Activated gamma-delta T cell treated with anti-CD3 and anti-CD28 coated beads, Interleukin-2, amount 50 U/mL, for 16 hours (primary cell): ENCODE data around the gene FMOD.
A peak's percentile ranks its signal among the peaks of the same experiment; 100 is the strongest.
"Not testable (repeated sequence)": the region's sequence is repeated elsewhere in the genome, so short reads cannot be mapped to it uniquely, and the experiment has no call there.

Source experiments
- DNase-seq: peaks from one replicate; pipeline ENCODE4 v3.0.0-alpha.2; 2020; ENCODE audit warnings: low read depth

FMOD gene

DNA sequence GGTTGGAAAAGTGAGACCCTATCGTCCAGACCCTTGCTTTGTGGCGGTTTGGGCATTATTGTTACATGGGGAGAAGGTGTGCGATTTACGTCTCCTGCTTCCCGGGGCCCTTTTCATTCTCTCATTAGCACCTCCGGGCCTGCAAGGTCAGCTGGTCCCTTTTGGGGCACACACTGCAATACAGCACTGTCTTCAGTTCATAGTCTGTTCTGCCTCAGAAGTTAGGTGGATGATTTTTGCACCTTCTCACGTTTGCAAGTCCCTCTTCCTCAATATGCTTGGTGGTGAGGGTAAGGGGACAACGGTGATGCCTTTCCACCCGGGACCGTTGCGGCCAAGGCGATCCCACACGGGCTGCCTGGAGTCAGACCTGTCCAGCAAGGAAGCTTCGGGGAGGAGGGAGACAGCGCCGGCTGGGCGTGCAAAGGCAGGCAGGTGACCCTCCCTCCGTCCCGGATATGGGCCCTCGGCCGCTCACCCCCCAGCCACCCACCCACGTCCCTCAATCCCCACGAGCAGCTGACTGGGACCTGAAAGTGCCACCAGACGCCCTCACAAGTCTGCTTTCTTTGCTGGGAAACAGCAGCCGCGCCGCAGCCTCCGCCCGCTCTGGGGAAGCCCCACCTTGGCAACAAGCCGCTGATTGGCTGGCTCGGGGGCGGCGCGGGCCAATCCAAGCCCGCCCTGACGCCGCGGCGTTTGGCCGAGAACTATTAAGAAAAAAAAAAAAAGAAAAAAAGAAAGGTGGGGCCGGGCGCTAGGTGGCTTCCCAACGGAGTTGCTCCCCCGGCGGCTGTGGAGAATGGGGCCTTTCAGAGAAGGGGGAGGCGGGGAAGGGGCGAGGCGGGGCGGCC is 23.9 kb downstream of the FMOD start:
- DNase-seq: peak; percentile 91

DNA sequence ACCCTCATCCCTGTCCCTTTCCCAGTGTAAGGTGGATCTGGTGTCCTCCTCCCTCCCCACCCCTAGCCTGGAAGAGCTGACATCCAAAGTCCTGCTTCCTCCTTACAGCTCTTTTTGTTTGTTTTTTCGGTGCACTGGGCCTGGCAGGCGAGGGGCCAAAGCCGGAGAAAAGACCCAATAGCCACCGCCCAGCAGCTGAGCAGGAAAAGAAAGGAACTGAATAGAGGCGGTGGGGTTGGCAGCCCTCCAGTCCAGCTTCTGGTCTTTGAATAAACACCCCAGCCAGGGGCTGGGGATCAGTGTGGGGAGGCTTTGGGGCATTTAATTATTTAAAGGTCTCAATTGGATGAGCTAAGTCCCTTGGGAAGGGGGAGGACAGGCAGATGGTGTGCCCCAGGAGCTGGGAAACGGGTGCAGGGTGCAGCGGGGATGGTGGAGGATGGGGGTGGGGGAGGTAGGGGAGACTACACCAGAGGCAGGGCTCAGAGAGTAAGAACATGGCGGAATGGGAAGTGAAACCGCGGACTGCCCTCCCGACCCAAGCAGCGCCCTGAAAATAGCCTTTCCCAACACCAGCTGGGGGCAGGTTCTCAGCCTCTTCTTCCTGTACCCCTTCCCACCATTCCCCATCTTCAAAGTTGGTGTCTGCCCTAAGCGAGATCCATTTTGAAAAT is 25.4 kb downstream of the FMOD start:
- no peak for DNase-seq

DNA sequence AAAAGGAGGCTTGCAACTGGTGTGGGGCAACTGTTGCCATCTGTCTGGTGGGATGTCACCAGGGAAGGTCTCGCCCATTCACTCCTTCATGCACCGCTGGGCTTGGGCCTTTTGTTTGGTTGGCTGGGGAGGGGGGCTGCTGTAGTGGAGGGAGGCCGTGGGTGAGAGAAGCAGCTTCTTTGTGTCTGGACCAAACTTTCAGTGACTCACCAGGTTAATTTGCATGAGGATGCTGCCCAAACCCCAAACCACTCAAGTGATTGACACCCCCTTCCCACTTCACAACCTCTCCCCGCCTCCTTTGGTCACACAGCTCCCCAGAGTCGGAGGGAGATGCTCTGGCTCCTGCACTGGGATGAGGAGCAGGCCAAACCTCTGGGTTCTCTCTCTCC is 25.9 kb downstream of the FMOD start:
- peak; percentile 54 for DNase-seq

DNA sequence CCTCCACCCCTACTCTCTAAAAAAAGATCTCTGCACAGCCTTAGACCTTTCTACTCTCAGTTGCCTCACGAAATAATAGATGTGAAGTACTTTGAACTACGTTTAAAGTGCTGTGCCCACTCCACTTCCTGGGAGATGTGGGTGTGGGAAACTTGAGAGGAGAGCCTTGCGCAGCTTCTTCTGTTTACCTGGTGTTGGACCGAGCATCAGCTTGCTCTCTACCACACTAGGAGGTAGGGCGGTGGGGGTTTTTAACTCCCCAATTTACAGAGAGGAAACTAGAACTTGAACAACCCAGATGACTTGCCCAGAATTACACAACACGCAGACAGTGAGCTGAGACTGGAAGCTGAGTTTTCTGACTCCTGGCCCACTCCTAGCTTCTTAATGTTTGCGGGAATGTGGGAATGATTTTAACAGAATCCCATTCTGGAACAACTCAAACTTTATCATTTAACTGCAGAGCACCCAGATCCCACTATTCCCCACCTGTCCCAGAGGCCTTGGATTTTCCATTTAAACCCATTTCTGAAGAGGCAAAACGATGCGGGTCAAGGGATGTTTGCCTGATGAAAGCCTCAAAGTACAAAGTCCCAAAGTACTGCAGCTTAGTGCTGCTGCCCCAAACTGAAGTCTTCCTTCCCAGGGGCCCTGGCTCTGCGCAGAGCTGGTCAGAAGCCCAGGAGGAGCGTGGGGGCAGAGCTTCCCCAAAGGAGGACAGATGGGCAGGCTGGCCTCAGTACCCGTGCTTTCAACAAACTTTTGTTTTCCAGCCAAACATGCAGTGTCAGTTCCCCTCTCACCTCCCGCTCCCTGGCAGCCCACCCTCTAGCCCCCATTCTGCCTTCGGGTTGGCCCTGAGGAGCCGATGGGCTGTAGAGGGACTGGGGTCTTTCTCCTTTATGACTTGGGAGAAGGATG is 26.6 kb downstream of the FMOD start:
- DNase-seq: no peak

DNA sequence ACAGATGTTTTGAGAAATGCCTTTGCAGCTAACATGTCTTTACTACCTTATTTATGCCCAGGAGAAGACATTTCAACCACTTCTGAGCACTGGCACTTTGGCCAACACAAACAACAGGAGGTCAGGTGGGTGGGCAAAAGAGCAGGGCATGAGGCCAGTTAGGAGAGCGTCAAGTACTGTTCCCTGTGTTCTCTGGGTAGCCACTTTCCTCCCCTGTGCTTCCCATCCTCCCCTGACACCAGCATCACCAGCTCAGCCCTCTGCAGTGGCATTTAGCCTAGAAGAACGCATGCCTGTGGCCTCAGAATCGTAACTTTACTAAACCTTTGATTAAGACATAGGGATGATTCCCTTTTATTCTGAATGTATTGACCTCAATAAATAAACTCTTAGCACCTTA is 27.3 kb downstream of the FMOD start:
- DNase-seq: no peak

DNA sequence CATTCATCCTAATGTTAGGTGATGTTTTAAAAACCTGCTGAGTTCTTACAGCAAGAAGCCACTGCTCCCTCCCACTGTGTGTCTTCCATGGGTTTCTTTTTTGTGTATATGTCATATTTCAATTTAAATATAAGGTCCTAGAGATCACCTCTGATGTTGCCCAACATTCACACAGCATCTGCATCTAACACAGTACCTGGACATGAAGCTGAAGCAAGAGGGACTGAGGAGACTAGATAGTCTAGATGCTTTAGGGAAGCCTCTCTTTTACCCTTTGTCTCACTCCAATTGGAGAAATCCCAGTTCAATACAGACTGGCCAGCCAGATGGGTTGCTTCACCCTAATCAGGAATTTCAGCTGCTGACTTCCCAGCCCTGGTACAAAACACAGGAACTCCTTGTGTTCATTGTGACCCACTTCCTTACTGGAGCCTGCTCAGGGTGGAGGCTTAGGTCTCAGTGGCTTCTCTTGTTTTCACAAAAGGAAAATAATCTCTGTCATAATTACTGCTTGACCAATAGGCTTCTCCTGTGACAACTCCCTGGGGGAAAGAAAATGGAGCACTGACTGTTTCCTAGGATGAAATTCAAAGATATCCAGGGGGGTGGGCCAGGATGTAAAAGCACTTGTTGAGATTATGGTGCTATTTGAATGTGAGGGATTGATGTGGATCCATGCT is 28.3 kb downstream of the FMOD start:
- no peak for DNase-seq

DNA sequence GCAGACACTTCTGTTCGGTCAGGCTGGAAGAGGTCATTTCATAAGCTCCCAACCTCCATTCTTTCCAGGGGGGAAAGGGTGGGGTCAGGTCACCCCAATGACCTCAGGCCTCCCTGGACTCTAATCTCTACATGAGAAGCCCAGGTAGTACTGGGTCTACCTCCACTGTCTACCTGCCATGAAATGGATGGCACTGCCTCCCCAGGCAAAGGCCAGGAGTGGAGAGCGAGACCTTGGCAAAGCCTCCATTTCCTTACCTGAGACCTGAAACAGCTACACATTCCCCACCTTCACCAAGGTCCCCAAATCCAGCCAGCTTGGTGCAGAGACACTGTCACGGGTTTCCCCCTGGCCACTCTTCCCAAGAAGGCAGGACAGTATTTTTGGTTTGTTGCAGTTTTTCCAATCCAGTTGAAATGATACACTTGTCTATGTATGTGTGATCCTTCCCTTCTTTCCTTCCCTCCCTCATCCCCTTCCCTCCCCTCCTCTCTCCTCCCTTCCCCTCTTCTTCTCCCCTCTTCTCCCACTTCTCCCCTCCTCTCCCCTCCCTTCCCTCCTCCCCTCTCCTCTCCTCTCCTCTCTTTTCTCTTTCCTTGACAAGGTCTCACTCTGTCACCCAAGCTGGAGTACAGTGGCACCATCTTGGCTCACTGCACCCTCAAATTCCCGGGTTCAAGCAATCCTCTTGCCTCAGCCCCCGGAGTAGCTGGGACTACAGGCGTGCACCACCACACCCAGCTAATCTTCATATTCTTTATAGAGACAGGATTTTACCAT is 29.5 kb downstream of the FMOD start:
- DNase-seq: no peak

DNA sequence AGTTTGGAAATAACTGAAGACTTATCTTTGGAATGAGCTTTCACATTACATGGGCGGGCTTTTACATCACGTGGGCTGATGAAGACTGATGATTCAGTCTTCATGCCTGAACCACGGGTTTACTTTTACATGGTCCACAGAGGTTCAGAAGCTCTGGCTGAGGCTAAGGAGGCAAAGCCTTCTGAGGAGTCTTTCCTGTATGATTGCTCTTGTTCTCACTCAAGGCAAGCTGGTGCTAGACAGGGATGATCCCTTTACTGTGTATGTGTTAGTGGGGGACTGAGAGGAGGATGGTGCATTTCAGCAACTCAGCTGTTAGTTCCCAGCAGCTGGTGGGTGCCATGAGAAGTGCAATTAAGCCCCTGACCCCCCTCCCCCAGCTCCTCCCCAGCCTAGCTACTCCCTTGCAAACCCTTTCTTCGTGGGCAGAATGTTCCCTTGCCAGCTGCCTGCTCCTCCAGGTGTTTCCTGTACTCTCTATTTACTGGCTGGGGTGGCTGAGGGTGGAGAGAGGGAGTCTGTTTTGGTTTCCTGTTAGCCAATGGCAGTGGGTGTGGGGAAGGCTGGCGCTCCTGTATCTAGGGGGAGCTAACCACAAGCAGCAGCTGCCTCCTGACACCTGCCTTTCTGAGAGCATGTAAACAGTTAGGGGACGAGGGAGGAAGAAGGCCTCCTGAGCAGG is 30.2 kb downstream of the FMOD start:
- DNase-seq: peak; percentile 46

DNA sequence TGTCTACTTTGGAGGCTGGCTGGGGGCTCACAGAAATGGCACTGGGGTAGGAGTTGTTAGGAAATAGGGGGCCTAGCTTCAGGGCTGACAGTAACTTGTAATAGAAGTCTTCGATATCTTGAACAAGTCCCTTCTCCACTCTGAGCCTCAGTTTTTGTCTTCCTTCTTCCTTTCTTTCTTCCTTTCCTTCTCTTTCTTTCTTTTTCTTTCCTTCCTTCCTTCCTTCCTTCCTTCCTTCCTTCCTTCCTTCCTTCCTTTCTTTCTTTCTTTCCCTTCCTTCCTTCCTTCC is 32.7 kb downstream of the FMOD start:
- no peak for DNase-seq

DNA sequence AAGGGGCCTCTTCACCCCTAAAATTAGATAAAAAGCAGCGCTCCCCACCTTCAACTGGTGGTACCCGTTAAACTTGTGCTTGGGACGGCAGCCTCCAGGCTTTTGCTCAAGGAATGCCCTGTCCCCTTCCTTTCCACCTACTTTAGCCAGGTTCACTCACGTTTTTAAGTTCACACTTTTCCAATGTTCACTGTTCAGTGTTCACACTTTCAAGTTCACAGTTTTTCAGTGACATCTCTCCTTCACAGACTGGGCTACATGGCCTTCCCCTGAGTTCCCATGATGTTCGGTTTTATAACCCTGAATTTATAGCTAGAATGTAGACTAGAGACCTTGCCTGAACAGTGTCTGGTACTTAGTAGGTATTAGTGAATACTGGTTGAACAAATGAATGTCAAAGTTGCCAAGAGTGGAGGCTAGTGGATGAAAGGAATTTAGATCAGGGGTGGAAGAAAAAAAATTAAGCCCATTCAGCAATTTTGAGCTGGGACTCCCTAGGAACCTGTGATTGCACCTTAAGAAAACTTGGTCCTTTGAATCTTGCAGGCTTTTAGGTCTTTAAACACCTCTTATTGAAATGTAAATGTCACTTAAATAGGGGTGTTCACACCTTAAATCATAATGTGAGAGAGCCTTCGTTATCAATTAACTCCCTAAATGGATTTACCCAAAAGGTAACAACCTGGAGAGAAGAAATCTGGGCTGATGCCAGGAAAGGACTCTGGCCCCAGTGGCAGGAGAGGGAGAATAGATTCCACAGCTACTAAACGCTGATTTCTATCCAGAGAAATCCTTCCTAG is 33.3 kb downstream of the FMOD start:
- DNase-seq: no peak

DNA sequence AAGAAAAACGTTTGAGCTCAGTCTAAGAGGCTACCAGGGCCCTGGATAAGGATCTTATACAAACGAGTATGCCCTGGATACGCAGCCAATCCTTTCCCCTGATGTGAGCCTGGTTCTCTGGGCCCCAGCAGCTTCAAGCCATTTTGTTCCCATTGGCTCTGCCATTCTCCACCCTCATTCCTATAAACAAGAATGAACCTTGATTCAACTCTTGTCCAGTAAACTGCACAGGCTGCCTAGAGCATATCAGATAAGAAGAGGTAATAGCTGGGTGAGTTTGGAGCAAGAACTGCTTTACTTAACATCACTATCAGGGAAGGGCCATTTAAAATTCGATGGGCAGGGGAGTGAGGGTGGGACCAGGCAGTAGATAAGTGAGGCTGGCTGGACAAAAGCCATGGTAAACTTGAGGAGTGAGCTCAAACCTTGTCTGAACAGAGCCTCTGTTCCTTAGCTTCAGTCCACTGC is 34.3 kb downstream of the FMOD start:
- no peak for DNase-seq

DNA sequence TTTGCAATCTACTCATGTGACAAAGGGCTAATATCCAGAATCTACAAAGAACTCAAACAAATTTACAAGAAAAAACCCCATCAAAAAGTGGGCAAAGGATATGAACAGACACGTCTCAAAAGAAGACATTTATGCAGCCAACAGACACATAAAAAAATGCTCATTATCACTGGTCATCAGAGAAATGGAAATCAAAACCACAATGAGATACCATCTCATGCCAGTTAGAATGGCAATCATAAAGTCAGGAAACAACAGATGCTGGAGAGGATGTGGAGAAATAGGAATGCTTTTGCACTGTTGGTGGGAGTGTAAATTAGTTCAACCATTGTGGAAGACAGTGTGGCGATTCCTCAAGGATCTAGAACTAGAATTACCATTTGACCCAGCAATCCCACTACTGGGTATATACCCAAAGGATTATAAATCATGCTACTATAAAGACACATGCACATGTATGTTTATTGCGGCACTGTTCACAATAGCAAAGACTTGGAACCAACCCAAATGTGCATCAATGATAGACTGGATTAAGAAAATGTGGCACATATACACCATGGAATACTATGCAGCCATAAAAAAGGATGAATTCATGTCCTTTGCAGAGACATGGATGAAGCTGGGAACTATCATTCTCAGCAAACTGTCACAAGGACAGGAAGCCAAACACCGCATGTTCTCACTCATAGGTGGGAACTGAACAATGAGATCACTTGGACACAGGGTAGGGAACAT is 36.7 kb downstream of the FMOD start:
- not testable (repeated sequence) for DNase-seq

DNA sequence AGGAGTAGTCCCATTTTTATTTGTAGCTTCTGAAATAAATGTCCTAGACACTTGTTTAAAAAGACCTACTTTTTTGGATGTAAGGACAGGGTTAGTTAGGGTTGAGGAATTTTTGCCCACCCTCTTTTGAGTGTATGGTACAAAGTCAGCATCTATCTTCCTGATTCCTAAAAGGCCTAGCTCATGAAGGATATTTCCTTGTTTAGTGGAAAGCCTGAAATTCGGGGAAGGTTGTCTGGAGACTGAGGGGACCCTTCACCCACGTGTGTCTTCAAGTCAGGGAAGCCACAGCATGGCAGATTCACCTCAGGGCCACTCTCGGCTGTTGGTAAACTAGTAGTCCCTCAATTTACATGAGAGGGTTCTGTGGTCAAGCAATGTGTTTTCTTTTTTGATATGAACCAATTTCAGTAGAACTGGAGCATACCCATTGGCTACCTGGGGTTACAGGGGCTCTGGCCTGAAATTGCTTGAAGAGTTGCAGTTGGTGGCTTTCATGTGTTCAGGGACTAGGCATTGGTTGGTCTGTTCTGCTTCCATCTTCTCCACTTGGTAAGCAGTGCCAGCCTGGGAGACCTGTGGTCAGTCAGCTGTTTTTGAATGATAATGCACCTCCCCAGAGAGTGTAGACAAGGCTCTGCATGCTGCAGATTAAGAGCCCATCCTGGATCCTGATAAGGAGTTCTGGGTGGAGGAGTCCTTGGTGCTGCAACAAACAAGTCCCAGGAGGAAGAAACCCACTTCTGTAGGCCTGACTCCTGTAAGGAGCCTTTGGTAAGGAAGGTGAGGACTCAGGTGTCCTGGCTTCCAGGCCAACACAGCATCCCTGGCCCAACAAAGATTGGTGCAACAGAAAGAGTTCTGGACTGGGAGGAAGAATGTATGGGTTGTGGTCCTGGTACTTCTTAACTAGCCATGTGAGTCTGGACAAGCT is 39.3 kb downstream of the FMOD start:
- DNase-seq: no peak

DNA sequence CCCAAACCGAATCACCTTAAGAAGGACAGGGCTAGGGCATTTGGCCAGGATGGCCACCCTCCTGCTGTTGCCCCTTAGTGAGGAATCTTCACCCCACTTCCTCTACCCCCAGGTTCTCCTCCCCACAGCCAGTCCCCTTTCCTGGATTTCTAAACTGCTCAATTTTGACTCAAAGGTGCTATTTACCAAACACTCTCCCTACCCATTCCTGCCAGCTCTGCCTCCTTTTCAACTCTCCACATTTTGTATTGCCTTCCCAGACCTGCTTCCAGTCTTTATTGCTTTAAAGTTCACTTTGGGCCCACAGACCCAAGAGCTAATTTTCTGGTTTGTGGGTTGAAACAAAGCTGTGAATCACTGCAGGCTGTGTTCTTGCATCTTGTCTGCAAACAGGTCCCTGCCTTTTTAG is 42.0 kb downstream of the FMOD start:
- no peak for DNase-seq

DNA sequence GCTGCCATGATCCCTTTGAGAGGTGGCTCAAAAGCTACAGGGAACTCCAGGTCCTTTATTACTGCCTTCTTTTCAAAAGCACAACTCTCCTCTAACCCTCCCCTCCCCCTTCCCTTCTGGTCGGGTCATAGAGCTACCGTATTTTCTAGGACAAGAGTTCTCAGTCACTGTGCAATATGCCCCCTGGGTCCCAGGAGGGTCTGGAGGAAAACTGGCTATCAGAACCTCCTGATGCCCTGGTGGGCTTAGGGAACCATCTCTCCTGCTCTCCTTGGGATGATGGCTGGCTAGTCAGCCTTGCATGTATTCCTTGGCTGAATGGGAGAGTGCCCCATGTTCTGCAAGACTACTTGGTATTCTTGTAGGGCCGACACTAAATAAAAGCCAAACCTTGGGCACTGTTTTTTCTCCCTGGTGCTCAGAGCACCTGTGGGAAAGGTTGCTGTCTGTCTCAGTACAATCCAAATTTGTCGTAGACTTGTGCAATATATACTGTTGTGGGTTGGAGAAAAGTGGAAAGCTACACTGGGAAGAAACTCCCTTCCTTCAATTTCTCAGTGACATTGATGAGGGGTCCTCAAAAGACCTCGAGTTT is 42.5 kb downstream of the FMOD start:
- no peak for DNase-seq

DNA sequence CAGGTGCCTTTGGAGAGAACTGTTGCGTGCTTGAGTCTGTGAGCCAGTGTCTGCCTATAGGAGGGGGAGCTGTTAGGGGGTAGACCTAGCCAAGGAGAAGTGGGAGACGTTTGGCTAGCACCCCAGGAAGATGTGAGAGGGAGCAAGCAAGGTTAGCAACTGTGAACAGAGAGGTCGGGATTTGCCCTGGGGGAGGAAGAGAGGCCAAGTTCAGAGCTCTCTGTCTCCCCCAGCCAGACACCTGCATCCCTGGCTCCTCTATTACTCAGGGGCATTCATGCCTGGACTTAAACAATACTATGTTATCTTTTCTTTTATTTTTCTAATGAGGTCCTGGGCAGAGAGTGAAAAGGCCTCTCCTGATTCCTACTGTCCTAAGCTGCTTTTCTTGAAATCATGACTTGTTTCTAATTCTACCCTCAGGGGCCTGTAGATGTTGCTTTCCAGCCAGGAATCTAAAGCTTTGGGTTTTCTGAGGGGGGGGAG is 43.2 kb downstream of the FMOD start:
- DNase-seq: no peak

DNA sequence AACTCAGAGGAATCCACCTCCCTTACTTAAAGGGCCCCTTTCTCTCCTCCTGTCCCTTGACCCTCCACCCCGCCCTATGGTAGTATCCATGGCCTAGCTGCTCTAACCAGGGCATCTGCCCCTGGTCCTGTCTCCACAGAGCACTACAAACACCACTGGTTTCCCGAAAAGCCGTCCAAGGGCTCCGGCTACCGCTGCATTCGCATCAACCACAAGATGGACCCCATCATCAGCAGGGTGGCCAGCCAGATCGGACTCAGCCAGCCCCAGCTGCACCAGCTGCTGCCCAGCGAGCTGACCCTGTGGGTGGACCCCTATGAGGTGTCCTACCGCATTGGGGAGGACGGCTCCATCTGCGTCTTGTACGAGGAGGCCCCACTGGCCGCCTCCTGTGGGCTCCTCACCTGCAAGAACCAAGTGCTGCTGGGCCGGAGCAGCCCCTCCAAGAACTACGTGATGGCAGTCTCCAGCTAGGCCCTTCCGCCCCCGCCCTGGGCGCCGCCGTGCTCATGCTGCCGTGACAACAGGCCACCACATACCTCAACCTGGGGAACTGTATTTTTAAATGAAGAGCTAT is 43.9 kb downstream of the FMOD start:
- DNase-seq: no peak
